NCI-H2081 treated with DMSO at 0.1 percent for 48 hours (cell line): ENCODE results near the gene PPP1R9B.

Experiments
- DNase-seq: peaks from one replicate; lab custom pipeline; 2025; lab: John Stamatoyannopoulos, UW

PPP1R9B gene

DNA sequence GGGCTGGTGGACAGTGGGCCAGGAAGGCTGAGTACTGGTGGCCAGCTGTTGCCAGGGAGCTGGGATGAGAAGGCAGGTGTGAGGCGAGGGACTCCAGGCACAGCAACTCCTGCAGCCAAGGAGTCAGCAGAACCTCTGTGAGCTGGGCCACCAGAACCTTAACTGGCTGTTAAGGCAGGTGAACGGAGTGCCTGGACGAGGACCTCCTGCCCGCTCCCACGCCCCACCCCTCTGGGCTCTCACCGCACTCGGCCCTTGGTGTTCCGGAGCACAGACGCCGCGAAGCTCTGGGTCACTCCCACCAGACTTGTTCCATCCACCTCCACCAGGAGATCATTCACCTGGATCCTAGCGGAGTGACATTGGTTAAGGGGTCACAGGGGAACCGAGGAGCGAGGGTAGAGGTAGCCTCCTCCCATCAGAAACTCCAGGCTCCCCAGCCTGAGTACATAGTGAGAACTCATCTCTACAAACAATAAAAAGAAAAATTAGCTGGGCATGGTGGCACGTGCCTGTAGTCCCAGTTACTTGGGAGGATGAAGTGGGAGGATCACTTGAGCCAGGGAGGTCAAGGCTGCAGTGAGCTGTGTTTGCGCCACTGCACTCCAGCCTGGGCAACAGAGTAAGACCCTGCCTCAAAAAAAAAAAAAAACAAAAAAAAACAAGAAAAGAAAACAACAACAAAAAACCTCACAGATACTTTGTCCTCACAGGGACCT is 9.3 kb downstream of the PPP1R9B start:
- DNase-seq = no peak

DNA sequence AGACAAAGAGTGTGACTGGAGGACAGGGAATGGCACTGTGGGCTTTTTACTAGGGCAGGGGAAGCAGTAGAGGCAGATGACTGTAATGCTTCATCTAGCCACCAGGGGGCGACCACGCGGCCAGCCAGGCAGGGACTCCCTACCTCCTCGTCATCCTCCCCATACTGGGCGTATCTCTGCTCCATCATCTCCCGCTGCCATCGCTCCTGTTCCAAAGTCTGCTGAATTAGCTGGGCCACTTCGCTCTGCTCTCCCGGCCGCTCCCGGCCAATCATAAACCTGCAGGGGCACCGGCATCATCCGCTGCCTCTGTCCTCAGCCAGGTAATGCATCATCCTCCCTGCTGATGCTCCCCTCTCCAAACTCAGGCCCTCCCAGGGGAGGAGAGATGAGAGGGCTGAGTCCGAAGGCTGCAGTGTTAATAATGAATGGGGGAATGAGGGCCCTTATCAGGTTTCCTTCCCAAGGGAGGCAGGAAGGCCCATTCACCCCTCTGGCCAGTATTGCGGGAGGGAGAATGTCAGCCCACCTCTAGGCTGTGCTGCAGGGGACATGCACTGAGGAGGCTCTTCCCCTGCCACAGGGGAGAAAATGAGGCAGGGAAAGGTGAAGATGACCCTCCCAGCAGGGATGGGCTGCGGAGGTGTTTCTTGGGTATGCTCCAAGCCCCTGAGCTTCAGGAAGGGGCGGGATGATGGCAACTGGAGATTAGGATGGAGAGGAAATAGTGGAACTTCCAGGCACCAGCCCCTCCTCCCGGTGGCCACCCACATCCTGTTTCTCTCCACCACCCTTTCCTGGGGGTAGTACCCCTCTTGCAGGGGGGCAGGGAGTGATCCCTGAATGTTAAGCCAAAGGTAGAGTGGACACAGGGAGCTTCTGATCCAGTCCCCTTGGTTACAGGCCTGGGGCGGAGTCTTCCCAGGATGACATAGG is 10.3 kb downstream of the PPP1R9B start:
- no peak for DNase-seq

DNA sequence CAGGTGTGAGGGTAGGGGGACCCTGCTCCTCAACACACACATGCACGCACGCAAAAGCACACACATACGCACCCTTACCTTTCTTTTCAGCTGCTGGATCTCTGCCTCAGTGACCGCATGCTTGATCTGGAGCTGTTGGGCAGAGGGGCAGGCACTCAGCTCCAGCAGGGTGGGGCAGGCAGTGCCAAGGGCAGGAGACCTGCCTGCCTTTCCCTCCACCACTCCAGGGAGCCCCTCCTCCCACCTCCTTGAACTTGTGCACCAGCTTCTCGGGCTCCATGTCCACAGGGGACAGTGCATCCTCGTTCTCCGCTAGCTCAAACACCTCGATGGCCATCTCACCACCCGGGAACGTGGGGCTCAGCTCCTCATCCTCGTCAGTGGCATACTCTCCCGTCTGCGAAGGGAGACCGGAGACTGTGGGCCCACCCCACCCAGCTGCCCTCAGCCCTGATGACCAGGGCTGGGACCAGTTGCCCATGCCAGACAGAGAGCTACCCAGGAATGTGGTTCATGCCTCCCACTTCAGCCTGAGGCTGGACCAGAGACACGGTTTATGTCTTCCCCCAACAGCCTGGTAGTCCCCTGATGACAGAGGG is 11.2 kb downstream of the PPP1R9B start:
- no peak for DNase-seq

DNA sequence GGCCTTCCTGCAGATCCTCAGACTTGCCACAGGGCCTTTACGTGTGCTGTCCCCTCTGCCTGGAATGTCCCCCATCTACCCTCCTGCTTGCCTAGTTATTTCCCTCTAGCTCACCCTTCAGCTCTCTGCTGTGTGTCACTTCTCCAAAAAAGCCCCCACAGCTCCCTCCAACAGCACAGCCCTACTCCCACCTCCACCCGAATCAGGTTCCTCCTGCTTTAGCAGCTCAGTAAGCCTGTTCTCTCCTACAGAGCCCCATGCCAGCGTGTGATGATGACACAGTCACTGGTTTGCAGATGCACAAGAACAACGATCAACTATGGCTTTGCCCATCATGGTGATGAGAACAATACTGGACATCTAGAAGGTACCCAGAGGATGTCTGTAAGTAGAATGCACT is 13.4 kb downstream of the PPP1R9B start:
- no peak for DNase-seq

DNA sequence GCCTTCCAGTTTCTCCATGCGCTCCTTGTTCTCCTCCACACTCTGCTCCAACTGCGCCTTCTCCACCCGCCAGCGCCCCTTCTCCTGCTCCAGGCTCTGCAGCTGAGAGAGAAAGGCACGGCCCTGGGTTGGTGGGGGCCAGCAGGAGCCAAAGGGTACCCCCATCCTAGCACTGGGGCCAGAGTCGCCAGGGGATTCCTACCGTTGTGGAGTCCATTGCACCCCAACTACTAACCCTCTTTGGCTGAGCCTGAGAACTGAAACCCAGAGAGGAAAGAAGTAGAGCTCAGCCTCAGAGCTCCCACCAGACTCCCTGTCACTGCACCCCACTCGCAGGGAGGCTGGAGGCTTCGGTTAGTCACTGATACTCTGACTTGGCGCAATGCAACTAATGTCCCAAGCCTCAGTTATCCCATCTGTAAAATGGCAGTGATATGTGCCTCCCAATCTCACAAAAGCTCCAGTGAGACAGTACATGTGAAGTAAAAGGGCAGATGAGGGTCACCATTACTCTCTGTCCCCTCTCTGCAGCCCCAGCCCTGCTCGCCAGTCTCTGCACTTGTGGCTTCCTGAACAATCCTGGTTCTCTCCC is 14.3 kb downstream of the PPP1R9B start:
- DNase-seq = no peak

DNA sequence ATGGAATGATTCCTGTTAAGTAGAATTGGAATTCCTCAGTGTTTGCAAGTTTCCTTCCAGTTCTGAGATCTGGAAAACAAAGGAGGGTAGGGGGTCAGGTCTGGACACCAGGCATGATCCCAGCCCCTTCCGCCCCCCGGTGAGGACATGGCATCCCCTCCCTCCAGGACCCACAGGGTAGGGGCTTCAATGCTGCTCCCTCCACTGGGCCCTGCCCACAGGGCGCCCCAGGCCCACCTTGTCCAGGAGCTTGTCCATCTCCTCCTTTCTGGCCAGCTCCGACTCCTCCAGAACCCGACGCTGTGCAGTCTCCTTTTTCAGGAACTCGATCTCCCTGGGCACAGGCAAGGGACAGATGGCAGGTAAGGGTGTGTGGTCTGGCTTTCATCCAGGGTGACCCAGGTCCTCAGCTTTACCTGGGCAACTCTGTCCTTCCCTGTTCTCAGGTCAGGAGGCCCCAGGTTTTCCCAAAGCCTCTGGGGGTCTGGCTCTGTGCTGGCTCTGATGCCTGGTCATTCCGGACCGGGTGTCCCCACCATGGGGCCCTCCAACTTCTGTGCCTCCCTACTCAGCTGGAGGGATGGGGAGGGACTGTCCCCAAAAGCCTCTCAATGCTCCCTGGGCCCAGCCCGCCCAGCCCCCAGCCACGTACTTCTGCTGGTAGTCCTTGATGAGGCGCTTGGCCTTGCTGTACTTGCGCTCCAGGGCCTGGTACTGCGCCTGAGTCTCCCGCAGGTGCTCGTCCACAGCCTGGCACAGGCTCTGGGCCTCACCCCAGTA is 15.0 kb downstream of the PPP1R9B start:
- DNase-seq = no peak

DNA sequence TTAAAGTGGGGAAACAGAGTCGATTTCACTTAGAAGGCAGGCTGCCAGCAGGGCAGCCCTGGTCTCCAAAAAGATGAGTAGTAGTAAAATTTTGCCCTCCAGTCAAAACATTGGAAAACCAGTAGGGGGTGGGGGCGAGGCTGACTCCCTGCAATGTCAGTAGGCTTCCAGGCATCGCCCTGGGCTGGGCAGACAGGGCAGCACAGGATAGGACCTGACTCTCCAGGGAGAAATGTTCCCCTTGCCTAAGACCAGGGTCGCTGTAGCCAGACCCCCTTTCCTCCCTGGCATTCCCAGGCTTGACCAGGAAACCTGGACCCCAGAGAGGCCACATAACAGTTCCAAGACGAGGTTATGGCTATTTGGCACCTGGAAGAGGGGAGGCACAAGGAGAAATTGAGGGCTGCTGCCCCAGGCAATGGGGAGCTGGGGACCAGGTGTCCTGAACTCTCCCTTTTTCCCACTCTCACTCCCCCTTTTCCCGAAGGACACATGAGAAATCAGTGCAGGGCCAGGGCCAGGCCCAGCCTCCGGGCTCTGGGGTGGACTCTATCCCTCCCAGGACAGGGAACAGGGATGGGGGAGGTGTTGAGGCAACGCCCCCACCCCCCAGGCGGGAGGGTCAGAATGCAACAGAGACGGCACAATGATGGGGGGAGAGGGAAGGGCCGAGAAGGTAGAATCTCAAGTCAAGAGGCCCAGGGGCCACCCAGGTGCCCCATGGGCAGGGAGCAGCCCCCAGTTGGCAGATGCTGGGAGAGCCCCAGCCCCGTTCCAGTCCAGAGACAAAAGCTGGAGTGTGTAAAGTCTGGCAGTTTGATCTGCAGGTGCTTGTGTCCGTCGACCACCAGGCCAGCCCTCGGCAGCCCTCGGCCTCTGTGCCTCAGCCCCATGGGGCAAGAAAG is 16.0 kb downstream of the PPP1R9B start:
- no peak for DNase-seq

DNA sequence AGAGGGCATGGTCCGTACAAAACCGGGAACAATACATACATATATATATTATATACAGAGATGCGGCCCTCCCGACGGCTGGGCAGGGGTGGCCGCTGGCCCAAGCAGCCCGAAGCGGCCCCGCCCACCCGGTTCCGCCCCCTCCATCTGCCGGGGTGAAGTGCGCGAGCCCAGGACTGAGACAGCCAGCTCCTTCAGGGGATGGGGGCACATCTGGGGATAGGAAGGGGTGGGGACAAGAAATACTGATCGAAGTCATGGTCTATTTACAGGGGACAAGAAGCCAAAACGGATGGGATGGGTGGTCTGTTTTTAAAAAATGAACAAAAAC is 16.7 kb downstream of the PPP1R9B start:
- no peak for DNase-seq

DNA sequence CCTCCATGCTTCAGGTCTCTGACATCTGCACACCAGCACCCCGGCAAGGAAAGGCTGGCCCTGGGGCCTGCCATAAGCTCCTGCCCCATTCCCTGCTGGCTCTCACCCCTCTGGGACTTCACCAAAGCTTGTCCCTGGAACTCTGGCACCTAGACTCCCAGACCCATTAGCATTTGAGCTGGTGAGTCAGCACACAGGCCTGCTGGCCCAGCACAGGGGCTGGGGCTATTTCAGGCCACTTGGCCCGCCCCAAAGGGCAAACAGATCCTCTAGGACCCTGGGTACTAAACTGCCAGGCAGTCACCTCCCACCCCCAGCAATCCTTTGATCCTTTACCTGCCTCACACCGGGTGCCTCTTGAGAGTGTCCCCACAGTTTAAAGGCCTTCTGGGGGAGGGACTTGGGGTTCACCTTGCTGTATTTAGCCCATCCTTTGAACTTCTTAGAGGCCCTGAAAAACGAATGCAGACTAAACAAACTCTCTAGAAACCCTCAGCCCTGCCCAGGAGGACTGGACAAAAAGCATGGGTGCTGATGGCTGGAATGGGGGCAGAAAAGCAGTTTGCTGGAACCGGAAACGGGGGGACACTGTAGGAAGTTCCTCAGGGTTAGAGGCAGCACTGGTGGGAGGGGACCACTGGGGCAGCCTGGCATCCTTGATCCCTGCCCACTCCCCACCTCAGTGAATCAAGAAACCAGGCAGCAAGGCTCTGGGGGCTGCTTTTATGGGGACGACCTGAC is 17.3 kb downstream of the PPP1R9B start:
- DNase-seq = no peak

DNA sequence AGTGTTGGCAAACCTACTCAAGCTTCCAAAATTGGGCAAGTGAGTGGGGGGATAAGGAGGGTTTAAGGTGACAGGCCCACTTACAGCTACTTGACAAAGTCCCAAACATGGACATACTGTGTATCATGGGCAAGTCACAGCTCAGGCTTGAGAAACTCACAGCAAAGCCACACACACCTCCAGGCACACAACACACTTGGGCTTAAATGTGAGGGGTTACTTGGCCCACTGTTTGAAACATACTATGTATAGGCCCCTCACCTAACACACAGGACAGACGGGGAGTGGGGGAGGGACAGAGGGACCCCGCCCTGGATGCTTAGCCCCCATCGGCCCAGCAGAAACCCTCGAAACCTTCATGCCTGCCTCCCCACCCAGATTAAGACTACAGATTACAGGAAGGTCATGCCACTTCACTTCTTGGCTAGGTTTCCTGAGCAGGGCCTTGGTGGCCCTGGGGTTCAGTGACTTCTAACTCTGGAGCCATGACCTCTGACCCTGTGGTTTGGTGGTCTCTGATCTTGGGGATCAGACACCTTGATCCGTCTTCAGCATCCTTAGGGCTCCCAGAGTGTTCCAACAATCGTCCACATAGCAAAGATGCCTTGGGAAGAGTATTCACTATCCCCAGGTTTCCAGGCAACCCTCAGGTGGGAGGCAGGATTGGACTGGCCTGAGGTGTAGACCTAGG is 18.2 kb downstream of the PPP1R9B start:
- no peak for DNase-seq

DNA sequence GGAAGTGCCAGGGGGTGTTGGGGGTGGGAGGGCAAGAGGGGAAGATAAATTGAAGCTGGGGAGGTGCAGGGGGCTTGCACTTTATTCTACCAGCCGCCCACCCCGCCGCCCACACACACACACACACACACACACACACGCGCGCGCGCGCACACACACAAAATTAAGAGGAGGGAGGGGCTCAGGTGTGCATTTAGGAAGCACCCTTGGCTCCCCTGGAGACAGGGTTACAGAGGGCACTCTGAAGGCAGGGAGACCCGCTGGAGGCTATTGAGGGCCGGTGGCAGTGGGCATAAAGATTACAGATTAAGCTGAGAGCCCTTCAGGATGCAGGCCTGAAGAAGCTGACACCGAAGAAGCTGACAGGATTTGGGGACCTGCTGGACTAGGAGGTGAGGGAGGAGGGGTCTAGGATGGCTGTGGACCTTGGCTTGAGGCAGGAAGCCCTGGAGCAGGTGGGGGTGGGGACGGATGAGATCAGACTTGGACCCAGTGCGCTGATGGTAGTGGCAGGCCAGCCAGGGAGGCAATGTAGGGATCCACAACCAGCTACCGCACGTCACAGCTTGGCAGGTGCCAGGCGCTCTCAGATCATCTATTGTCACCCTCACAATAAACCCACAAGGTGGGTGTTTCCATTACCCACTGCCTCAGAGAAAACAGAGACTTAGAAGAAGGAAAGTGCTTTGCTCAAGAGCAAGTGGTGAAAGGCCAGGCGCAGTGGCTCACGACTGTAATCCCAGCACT is 19.7 kb downstream of the PPP1R9B start:
- DNase-seq = no peak

DNA sequence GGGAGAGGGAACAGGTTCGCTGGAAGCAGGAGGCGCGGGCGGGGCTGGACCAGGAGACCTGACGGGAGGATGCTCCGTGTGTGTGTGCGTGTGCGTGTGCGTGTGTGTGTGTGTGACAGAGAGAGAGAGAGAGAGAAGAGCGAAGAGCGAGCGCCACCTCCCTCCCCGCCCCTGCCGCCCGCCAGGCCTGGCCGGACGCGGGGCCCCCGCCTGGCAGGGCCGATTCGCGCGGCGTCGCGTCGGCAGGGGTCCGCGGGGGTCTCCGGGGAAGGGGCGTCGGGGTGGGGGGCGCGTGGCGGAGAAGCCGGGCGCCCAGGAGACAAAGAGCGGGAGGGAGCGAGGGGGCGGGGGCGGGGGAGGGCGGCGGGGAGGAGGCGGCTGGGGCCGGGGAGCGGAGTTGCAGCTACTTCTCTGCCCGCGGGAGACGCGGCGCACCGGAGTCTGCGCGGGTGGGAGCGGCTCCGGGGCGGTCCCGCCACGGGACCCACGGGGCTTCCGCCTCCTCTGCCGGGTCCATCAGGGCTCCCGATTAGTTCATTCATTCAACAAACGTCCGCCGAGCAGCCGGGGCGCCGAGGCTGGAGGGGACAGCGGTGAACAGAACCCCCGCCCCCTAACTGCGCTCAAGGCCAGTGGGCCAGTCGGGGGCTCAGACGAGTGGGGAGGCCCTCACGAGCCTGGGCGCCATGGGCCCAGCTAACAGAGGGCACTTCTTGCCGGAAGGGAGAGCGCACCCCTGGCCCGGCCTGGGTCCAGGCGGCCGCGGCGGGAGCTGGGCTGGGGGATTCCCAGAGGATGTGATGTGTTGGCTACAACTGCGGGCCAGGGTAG is 20.5 kb downstream of the PPP1R9B start, which contains the start of gene SAMD14:
SAMD14 (minus strand) TSS at position 433 of the 831 bp plus-strand sequence. CDS start 5,201 bp downstream, outside the sequence.
- DNase-seq = no peak

DNA sequence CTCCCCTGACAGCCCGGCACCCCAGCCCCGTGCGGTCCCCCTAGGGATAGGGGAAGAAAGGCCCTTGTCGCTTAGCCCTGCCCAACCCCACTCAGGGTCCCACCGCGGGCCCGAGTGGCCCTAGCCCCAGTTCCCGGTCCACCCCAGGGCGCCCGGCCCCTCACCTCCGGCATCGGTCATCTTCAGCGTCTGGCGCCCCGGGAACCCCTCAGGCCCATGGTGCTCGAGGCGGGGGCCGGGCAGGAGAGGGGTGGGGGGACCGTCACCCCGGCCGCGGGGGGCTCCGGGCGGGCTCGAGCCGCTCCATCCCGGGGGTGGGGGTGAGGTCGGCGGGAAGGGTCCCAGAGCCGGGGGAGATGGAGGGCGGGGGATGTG is 21.1 kb downstream of the PPP1R9B start:
- DNase-seq = no peak

DNA sequence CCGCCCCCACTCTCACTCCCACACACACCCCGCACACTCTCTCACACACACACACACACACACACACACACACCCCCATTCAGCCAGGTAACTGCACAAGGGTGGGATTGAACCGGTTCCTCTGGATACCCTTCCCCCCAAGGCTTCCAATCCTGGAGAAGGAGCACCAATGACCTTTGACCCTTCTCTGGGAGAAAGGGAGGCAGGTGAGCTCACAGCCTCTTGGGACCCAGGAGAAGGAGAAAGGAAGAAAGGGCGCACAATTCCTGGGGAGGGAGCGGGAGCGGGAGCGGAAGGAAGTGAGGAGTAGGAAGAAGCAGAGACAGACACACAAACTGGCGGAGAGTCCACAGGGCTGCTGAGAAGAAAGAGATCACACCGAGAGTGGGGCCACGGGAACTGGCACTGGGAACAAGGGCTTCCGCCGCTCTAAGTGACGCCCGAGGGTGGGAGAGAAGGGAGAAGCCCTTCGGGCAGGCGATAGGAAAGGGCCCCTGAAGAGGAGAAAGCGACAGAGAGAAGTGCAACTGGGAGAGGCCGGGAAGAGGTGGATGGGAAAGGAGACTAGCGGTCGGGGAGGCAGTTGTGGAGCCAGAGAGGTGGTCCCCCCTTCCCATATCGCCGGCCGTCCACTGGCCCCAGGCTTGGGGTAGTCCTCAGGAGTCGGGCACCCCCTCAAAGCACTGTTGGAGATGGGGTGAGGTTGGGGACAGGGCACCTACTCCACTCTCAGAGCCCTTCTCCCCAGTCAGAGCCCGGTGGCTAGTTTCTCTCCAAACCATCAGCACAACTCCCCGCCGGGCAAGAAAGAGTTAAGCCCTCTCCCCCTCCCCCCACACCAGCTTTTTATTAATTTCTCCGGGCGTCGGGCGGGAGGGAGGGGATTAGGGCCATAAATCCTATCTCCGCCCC is 21.8 kb downstream of the PPP1R9B start:
- no peak for DNase-seq

DNA sequence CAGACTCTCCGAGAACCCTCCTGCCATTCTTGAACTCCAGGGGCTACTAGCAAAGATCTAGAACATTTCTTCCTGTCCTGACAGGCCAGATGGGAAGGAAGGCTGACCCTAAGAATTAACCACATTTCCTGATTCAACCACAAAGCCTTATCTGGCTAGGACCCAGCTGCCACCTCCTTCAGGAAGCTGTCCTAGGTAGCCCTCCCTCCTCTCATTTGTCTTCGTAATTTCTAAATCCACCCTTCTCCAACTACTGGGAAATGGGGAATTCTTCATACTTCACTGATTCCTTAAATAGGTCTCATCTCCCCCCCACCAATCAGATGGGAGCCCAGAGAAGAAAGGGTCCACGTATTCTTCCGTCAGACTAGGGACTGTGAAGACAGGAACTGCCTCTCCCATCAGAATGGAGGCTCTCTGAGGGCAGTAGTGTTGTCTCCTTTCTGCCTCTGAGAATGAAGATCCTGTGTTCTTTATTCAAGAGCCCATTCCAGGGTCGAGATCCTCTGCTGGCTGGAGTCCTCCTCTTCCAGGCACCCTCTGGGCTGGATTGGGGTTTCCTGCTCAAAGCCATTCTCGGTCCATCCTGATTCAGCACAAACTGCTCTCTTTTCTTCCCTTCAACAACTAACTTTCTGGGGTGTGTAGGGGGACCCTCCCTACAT is 22.6 kb downstream of the PPP1R9B start:
- no peak for DNase-seq

DNA sequence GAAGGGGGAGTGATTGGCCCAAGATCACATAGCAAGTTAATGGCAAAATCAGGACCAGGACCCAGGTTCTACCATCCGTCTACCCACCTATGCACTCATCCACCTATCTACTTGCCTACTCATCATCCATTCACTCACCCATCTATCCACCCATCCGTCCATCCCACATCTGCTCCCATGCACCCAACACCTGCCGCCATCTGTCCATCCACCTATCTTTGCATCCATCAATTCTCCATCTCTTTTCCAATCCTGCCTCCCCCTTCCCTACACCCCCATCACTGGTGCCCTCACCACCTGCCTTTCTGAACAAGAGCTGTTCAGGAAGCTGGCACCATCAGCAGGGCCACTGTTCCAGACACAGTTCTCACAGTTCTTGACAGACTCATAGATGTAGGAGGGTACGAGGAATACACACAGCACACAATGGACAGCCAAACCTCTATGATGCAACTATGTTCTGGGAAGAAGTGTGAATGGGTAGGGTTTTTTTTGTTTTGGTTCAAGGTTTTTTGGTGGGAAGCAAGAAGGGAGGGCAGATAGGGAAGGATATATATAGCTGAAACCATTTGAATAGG is 25.0 kb downstream of the PPP1R9B start:
- DNase-seq = no peak
